Neural cell (in vitro differentiated cells): ENCODE measurements around the gene UQCRC1. TPM values are rescaled to one million over a fixed set of nuclear protein-coding genes. Genes with fewer than 3 reads are reported as not detected.

Experiments used
- H2AFZ ChIP-seq: fragments of 200-600, 300-800 bp; sonication (generic), shearing (Covaris generic); 2 replicates; pipeline ENCODE4 v1.6.0; 2014; ENCODE audit warnings: low read depth, mild to moderate bottlenecking, antibody characterized with exemption, low read length, moderate library complexity
- H3F3A ChIP-seq: fragments of 200-600 bp; shearing (Covaris generic); 2 replicates; pipeline ENCODE4 v1.6.1; 2016; ENCODE audit warnings: mild to moderate bottlenecking, moderate library complexity, mixed read lengths, antibody characterized with exemption, low read length; ENCODE audit not compliant: insufficient read depth, poor library complexity, severe bottlenecking
- H3K27ac ChIP-seq: fragments of 200-600, 300-800 bp; sonication (generic), shearing (Covaris generic); 2 replicates; pipeline ENCODE4 v1.5.1; 2014; ENCODE audit warnings: mild to moderate bottlenecking, low read length, moderate library complexity
- H3K27me3 ChIP-seq: fragments of 300-800, 200-600 bp; sonication (generic), shearing (Covaris generic); 2 replicates; pipeline ENCODE4 v1.6.0; 2014; ENCODE audit warnings: mild to moderate bottlenecking, low read depth, low read length, moderate library complexity; ENCODE audit not compliant: insufficient read depth
- H3K36me3 ChIP-seq: fragments of 300-800, 200-600 bp; sonication (generic), shearing (Covaris generic); 2 replicates; pipeline ENCODE4 v1.5.1; 2014; ENCODE audit warnings: mild to moderate bottlenecking, antibody characterized with exemption, low read length, moderate library complexity; ENCODE audit not compliant: insufficient read depth
- H3K4me2 ChIP-seq: fragments of 300-800, 200-600 bp; sonication (generic), shearing (Covaris generic); 2 replicates; pipeline ENCODE4 v1.6.0; 2014; ENCODE audit warnings: mild to moderate bottlenecking, low read length
- H3K4me3 ChIP-seq: fragments of 300-800, 200-600 bp; sonication (generic), shearing (Covaris generic); 2 replicates; pipeline ENCODE4 v1.5.1; 2014; ENCODE audit warnings: mild to moderate bottlenecking, low read length, moderate library complexity
- H3K79me2 ChIP-seq: fragments of 200-600 bp; shearing (Covaris generic); replicated peaks from 2 replicates; pipeline ENCODE4 v1.6.0; 2014; ENCODE audit warnings: mild to moderate bottlenecking, low read length, moderate library complexity; ENCODE audit not compliant: insufficient read depth
- H3K9ac ChIP-seq: fragments of 300-800, 200-600 bp; sonication (generic), shearing (Covaris generic); 2 replicates; pipeline ENCODE4 v1.6.1; 2016; ENCODE audit warnings: mild to moderate bottlenecking, low read length, mixed read lengths
- H3K9me2 ChIP-seq: fragments of 200-600 bp; shearing (Covaris generic); 2 replicates; pipeline ENCODE4 v1.6.1; 2016; ENCODE audit warnings: mild to moderate bottlenecking, low read length, mixed read lengths; ENCODE audit not compliant: insufficient read depth
- H3K9me3 ChIP-seq: fragments of 200-600, 300-800 bp; sonication (generic), shearing (Covaris generic); 2 replicates; pipeline ENCODE4 v1.6.1; 2016; ENCODE audit warnings: mild to moderate bottlenecking, mixed run types, low read length, moderate library complexity, mixed read lengths
- H4K20me1 ChIP-seq: fragments of 200-600 bp; shearing (Covaris generic); 2 replicates; pipeline ENCODE4 v1.6.1; 2016; ENCODE audit warnings: mild to moderate bottlenecking, mixed run types; ENCODE audit not compliant: insufficient read depth
- EP300 ChIP-seq: fragments of 450-650 bp; conservative IDR thresholded peaks from 2 replicates; pipeline ENCODE4 v1.6.1; 2014; ENCODE audit warnings: antibody characterized with exemption, mild to moderate bottlenecking, moderate library complexity; ENCODE audit not compliant: poor library complexity, severe bottlenecking
- EZH2 ChIP-seq: fragments of 200-600, 300-800 bp; shearing (Covaris generic), sonication (generic); IDR thresholded peaks from 2 replicates; pipeline ENCODE4 v1.6.1; 2014; ENCODE audit warnings: antibody characterized with exemption, low read length, borderline replicate concordance, mild to moderate bottlenecking; ENCODE audit not compliant: insufficient read depth, poor library complexity, severe bottlenecking
- MXI1 ChIP-seq: fragments of 450-650 bp; conservative IDR thresholded peaks from 2 replicates; pipeline ENCODE4 v1.6.1; 2014; ENCODE audit warnings: antibody characterized with exemption, mild to moderate bottlenecking; ENCODE audit not compliant: poor library complexity, severe bottlenecking
- POLR2AphosphoS5 ChIP-seq: IDR thresholded peaks from 2 replicates; pipeline ENCODE4 v1.6.1; 2012
- RAD21 ChIP-seq: fragments of 450-650 bp; conservative IDR thresholded peaks from 2 replicates; pipeline ENCODE4 v1.6.1; 2014; ENCODE audit warnings: antibody characterized with exemption, mild to moderate bottlenecking, moderate library complexity
- REST ChIP-seq: IDR thresholded peaks from 2 replicates; pipeline ENCODE4 v1.6.1; 2012; ENCODE audit warnings: borderline replicate concordance
- SMC3 ChIP-seq: fragments of 450-650 bp; conservative IDR thresholded peaks from 2 replicates; pipeline ENCODE4 v1.6.1; 2014; ENCODE audit warnings: antibody characterized with exemption, mild to moderate bottlenecking, moderate library complexity; ENCODE audit not compliant: poor library complexity
- TAF1 ChIP-seq: IDR thresholded peaks from 2 replicates; pipeline ENCODE4 v1.6.1; 2012; ENCODE audit warnings: low read depth
- polyA plus RNA-seq: library from polyadenylated mRNA; depleted of rRNA; stranded (reverse); fragments of >200 nt; gene quantifications from 2 replicates; pipeline ENCODE4 v1.2.3, GENCODE V29; 2014
- TF ChIP-seq, protein P1 (sequence below): fragments of 450-650 bp; IDR thresholded peaks from 2 replicates; pipeline ENCODE4 v1.5.1; 2014; ENCODE audit warnings: antibody characterized with exemption, mild to moderate bottlenecking, moderate library complexity; ENCODE audit not compliant: poor library complexity, severe bottlenecking

The UQCRC1 gene
- polyA plus RNA-seq, 1 donor from 2014 or later: 333 TPM

GRCh38 chr3:48630833-48631232 lies 21.4 kb upstream of the UQCRC1 start:
- H3K36me3 ChIP-seq: no peaks in the 10 kb centered on the region
- TF ChIP-seq EP300 (no peak), SMC3 (no peak), MXI1 (no peak), RAD21 (no peak), POLR2AphosphoS5 (no peak), EZH2 (no peak), TAF1 (no peak), REST (no peak)
- TF ChIP-seq, protein P1, sequence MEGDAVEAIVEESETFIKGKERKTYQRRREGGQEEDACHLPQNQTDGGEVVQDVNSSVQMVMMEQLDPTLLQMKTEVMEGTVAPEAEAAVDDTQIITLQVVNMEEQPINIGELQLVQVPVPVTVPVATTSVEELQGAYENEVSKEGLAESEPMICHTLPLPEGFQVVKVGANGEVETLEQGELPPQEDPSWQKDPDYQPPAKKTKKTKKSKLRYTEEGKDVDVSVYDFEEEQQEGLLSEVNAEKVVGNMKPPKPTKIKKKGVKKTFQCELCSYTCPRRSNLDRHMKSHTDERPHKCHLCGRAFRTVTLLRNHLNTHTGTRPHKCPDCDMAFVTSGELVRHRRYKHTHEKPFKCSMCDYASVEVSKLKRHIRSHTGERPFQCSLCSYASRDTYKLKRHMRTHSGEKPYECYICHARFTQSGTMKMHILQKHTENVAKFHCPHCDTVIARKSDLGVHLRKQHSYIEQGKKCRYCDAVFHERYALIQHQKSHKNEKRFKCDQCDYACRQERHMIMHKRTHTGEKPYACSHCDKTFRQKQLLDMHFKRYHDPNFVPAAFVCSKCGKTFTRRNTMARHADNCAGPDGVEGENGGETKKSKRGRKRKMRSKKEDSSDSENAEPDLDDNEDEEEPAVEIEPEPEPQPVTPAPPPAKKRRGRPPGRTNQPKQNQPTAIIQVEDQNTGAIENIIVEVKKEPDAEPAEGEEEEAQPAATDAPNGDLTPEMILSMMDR: no peak

DNA sequence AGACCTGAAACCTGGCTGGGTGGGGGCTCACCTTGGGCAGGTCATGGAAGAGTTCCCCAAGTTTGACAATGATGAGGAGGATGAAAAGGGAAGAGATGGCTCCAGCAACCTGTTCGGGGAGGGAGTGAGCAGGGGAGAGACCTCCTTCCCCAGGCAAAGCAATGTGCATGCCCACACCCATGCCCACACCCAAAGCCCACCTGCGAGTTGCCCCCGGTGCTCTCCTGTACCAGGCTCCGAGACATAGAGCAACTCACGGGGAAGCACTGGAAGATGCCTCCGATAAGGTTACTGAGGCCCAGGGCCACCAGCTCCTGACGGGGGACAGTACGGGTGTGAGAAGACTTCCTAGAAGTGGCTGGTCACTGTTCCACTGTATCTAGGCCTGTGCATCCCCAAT lies 21.0 kb upstream of the UQCRC1 start:
- Histone ChIP-seq H3K4me2 (no peak overlapping the region), H3K9me2 (no peaks in the 10 kb centered on the region), H3K79me2 (no peaks in the 10 kb centered on the region), H3K36me3 (no peaks in the 10 kb centered on the region), H3K9me3 (no peaks in the 10 kb centered on the region), H2AFZ (no peak overlapping the region), H3K27me3 (no peaks in the 10 kb centered on the region), H3K27ac (no peak overlapping the region), H3K9ac (no peak overlapping the region), H3K4me3 (no peak overlapping the region), H4K20me1 (no peaks in the 10 kb centered on the region), H3F3A (no peaks in the 10 kb centered on the region)
- TF ChIP-seq TAF1 (no peak), MXI1 (no peak), EP300 (no peak), POLR2AphosphoS5 (no peak), EZH2 (no peak), RAD21 (no peak), SMC3 (no peak), REST (no peak)
- TF ChIP-seq, protein P1: no peak

More at GRCh38 chr3:48630833-48631232, 21.4 kb upstream of the UQCRC1 start:
- no peak overlapping the region for H3K9ac ChIP-seq
- H3K79me2 ChIP-seq: no peaks in the 10 kb centered on the region
- H3F3A ChIP-seq: no peaks in the 10 kb centered on the region
- H3K27ac ChIP-seq: no peak overlapping the region
- no peak overlapping the region for H3K4me3 ChIP-seq
- H4K20me1 ChIP-seq: peaks cover under 1% of the 10 kb centered on the region
- H3K9me2 ChIP-seq: no peaks in the 10 kb centered on the region
- H3K9me3 ChIP-seq: no peaks in the 10 kb centered on the region
- H2AFZ ChIP-seq: no peak overlapping the region
- H3K27me3 ChIP-seq: no peaks in the 10 kb centered on the region
- no peak overlapping the region for H3K4me2 ChIP-seq
